Measurements from ENCODE around the gene RNF144A. TPM values are rescaled to one million over a fixed set of nuclear protein-coding genes. Genes with fewer than 3 reads are reported as not detected.
A peak's percentile ranks its signal among the peaks of the same experiment; 100 is the strongest.

RNF144A gene
- total and polyA plus RNA-seq, 8 donors: 1.4 to 71.4 (median 5.6) TPM

DNA sequence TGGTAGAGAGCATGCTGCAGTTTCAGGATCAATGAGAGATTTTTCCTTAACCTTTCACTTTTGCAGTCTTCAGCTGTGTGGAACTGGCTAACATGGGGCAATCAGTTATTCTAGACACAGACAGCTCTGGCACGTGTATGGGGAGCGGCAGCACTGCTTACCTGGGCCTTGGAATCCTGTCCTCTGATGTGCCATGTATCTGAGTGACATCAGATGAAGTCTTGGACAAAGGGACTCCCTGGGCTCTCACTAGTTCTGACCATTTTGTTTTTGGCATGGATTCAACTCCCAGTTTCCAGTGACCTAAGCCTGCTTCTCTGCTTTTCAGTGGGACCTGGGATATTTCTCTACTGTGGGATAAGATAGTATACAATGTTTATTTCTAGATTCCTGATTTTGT lies 54.3 kb downstream of the RNF144A start:
- no peak for DNase-seq
- TF ChIP-seq, protein P1, sequence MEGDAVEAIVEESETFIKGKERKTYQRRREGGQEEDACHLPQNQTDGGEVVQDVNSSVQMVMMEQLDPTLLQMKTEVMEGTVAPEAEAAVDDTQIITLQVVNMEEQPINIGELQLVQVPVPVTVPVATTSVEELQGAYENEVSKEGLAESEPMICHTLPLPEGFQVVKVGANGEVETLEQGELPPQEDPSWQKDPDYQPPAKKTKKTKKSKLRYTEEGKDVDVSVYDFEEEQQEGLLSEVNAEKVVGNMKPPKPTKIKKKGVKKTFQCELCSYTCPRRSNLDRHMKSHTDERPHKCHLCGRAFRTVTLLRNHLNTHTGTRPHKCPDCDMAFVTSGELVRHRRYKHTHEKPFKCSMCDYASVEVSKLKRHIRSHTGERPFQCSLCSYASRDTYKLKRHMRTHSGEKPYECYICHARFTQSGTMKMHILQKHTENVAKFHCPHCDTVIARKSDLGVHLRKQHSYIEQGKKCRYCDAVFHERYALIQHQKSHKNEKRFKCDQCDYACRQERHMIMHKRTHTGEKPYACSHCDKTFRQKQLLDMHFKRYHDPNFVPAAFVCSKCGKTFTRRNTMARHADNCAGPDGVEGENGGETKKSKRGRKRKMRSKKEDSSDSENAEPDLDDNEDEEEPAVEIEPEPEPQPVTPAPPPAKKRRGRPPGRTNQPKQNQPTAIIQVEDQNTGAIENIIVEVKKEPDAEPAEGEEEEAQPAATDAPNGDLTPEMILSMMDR (IDR thresholded peaks at IDR 0.05): no peak
- TF ChIP-seq EP300 (IDR thresholded peaks at IDR 0.05) (no peak), POLR2AphosphoS5 (IDR thresholded peaks at IDR 0.05) (no peak), POLR2A (IDR thresholded peaks at IDR 0.05) (no peak)
- intact Hi-C loops (cut with DNase I; ENCODE audit: low total_unique reads): no loop called here
- H3K27ac ChIP-seq: no peak overlapping the region
- peaks cover 0 to 11% (median 0%) of the 10 kb centered on the region in 4 donors for H3K36me3 ChIP-seq
- peaks cover 0 to under 1% (median under 1%) of the 10 kb centered on the region in 4 donors for H3K4me1 ChIP-seq
- no peaks in the 10 kb centered on the region for H3K9me3 ChIP-seq
- no peak overlapping the region for H3K4me3 ChIP-seq
- H3K27me3 ChIP-seq: no peaks in the 10 kb centered on the region
- 87 to 100% (median 92%) methylated on average over 2 of the region's 2 CpGs for WGBS, 5 donors

DNA sequence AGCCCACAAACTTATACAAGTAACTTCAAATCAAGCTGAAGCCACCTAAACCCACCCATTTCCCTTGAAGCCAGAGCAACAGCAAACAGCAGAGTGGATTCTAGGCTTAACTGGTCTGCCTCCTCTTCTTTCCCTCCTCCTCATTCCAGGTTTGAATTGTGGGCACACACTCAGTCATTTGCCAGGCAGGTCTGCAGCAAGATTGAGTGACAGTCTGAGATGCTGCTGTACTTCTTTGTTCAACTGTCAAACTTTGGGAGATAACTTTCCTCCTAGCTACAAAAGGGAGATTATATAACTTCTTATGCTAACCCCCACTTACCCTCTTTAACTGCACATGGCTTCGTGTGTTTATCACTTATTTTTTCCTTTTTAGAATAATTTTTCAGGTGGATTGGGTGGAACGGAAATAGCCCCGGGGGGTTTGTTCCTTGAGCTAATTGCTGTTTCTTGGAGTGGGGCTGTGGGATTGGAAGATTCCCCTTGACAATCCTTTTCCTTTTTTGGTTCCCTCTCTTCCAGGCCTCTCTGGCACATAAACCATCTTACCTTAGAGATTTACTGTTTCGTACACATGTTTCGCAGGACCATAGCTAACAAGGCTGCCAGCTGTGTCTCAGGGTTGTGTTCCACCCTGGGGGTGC lies 55.0 kb downstream of the RNF144A start:
- Histone ChIP-seq H3K36me3 (peaks cover 0 to 11% (median 0%) of the 10 kb centered on the region in 4 donors), H3K9me3 (no peaks in the 10 kb centered on the region), H3K27ac (no peak overlapping the region), H3K27me3 (no peaks in the 10 kb centered on the region), H3K4me1 (peaks cover 0 to 8% (median 6%) of the 10 kb centered on the region in 4 donors), H3K4me3 (no peak overlapping the region)
- DNase-seq: no peak
- WGBS, 5 donors: 94 to 97% (median 95%) methylated on average over 5 of the region's 5 CpGs
- TF ChIP-seq, protein P1 (IDR thresholded peaks at IDR 0.05): no peak
- no peak for TF ChIP-seq POLR2AphosphoS5 (IDR thresholded peaks at IDR 0.05)
- no peak for TF ChIP-seq EP300 (IDR thresholded peaks at IDR 0.05)
- no peak for TF ChIP-seq POLR2A (IDR thresholded peaks at IDR 0.05)
- intact Hi-C loops (cut with DNase I; ENCODE audit: low total_unique reads): no loop called here

DNA sequence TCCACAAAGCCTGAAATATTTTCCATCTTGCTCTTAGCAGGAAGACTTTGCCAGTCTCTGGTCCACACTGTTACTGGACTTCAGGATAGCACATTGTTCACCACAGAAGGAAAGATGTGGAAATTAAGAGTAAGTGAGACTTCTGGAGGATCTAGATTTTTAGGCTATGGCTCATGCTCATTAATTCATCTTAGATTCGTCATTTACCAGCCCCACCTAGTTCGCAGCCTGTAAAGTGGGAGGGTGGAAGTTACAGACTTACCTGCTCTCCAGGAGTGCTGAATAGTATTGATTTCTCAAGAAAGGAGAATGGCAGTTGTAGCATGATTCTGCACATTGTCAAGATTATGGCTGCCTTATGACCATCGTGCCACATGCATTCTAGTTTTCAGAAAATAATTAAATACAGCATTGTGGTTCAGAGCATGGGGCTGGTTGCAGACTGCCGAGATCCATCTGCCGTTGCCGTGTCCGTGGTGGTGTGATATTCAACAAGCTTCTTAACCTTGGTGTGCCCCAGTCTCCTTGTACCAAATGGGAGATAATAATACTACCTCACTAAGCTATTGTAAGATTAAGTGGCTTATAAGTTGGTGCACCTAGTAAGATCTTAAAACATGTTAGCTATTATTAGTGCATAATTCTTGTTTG lies 56.8 kb downstream of the RNF144A start:
- TF ChIP-seq POLR2A (IDR thresholded peaks at IDR 0.05) (no peak), EP300 (IDR thresholded peaks at IDR 0.05) (no peak), POLR2AphosphoS5 (IDR thresholded peaks at IDR 0.05) (no peak)
- TF ChIP-seq, protein P1 (IDR thresholded peaks at IDR 0.05): no peak
- Histone ChIP-seq H3K27ac (no peak overlapping the region), H3K36me3 (peaks cover 0 to 11% (median 0%) of the 10 kb centered on the region in 4 donors), H3K4me1 (peaks cover 0 to 16% (median 14%) of the 10 kb centered on the region in 4 donors), H3K27me3 (no peaks in the 10 kb centered on the region), H3K9me3 (no peaks in the 10 kb centered on the region), H3K4me3 (no peak overlapping the region)
- intact Hi-C loops (cut with DNase I; ENCODE audit: low total_unique reads): no loop called here
- no peak for DNase-seq
- WGBS, 5 donors: 78 to 81% (median 80%) methylated on average over 7 of the region's 7 CpGs

DNA sequence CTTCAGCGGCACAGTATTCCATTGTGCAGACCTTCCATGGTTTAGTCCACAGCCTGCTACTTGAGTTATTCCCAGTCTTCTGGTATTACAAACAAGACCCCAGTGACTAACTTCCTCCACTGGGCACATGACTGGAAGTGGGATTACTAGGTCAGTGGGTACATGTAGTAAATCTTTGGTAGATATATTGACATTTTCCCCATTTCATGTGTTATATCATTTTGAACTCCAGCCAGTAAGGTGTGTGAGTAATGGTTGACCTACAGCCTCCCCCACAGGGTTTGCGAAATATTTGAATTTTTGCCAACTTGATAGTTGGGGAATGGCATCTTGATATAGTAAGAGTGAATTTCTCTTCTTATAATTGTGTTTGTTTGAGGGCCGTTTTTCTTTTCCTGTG lies 58.8 kb downstream of the RNF144A start:
- Histone ChIP-seq H3K36me3 (no peaks in the 10 kb centered on the region), H3K27ac (no peak overlapping the region), H3K4me1 (peaks cover 0 to 16% (median 14%) of the 10 kb centered on the region in 4 donors), H3K27me3 (no peaks in the 10 kb centered on the region), H3K4me3 (no peak overlapping the region), H3K9me3 (no peaks in the 10 kb centered on the region)
- peak in 1 of 3 donors; percentile 34 for TF ChIP-seq POLR2AphosphoS5 (IDR thresholded peaks at IDR 0.05)
- TF ChIP-seq, protein P1 (IDR thresholded peaks at IDR 0.05): no peak
- intact Hi-C loops (cut with DNase I; ENCODE audit: low total_unique reads): no loop called here
- DNase-seq: peak in 1 of 2 donors; percentile 41
- 47 to 67% (median 53%) methylated on average over 3 of the region's 3 CpGs for WGBS, 5 donors

Data from stomach (tissue), 9 donors.